Aorta (tissue), 5 donors: ENCODE results near the gene ADGRG6. TPM values are rescaled to one million over a fixed set of nuclear protein-coding genes. Genes with fewer than 3 reads are reported as not detected.
"Not testable (repeated sequence)": the region's sequence is repeated elsewhere in the genome, so short reads cannot be mapped to it uniquely, and the experiment has no call there.

Experiments
- ATAC-seq: fragments of 200-7000 bp; cut with Tn5 transposase; one replicate; pipeline ENCODE4 v1.9.1; 2022; ENCODE audit warnings: moderate library complexity; ENCODE audit not compliant: low FRiP score
- DNase-seq, 2 donors: peaks; one replicate each; pipeline ENCODE4 v3.0.0-alpha.2; 2020
- H3K27ac ChIP-seq, 2 donors: one replicate each; pipeline ENCODE4 v1.5.1; 2013; ENCODE audit warnings: low read length in 2 of 2, mild to moderate bottlenecking in 2 of 2, moderate library complexity in 2 of 2, control low read depth in 1 of 2, inconsistent platforms in 1 of 2, low read depth in 1 of 2
- H3K27me3 ChIP-seq, 2 donors: one replicate each; pipeline ENCODE4 v1.6.1; 2013; ENCODE audit warnings: control low read depth in 1 of 2, low read length in 1 of 2, mild to moderate bottlenecking in 1 of 2, moderate library complexity in 1 of 2; ENCODE audit not compliant: insufficient read depth in 2 of 2, control insufficient read depth in 1 of 2
- H3K36me3 ChIP-seq, 2 donors: one replicate each; pipeline ENCODE4 v1.6.1; 2013; ENCODE audit warnings: control low read depth in 1 of 2, low read length in 1 of 2, mild to moderate bottlenecking in 1 of 2; ENCODE audit not compliant: insufficient read depth in 2 of 2, control insufficient read depth in 1 of 2
- H3K4me1 ChIP-seq, 2 donors: one replicate each; pipeline ENCODE4 v1.6.1; 2013; ENCODE audit warnings: low read length in 2 of 2, control low read depth in 1 of 2, mild to moderate bottlenecking in 1 of 2, moderate library complexity in 1 of 2; ENCODE audit not compliant: insufficient read depth in 2 of 2, control insufficient read depth in 1 of 2
- H3K4me3 ChIP-seq, 2 donors: one replicate each; pipeline ENCODE4 v1.5.1; 2013; ENCODE audit warnings: low read length in 2 of 2, control low read depth in 1 of 2, mild to moderate bottlenecking in 1 of 2
- H3K9me3 ChIP-seq: one replicate; pipeline ENCODE4 v1.6.1; 2013; ENCODE audit warnings: mild to moderate bottlenecking, low read length; ENCODE audit not compliant: control insufficient read depth
- WGBS, 2 donors: extraction: QIAGEN DNeasy Blood & Tissue Kit; methylation state at CpG; one replicate each; pipeline ENCODE4 v1.1.7; 2013; 5-methylcytosine and 5-hydroxymethylcytosine counted together
- intact Hi-C, 2 donors: fragments of 100-400 bp; cut with DNase I; formaldehyde crosslinking; loops; one replicate each; pipeline versions ENCODE4 v1.14.2 to v1.15.0; 2022
- polyA plus RNA-seq, 2 donors: library from polyadenylated mRNA; stranded (reverse); fragments of 200-250 nt; gene quantifications; one replicate each; pipeline ENCODE4 v1.2.3, GENCODE V29; 2013
- total RNA-seq, 2 donors: library from RNA; stranded (reverse); fragmentation: NEBNext Ultra II Directional; extraction: Animal tissue kit (Norgen Biotek cat#: 25700); gene quantifications; one replicate each; pipeline ENCODE4 v1.2.1, GENCODE V29; 2021
- donor health status: healthy with polysubstance abuse.
- donor health status: Bipolar disorder and iron deficiency.
- donor health status: DM: no; HTN: no; CAD: no.
- donor health status: DM: no; HTN: no; CAD: no.
- donor health status: DM: yes; HTN: yes; CAD: no.

The ADGRG6 gene
- total and polyA plus RNA-seq, 4 donors = 0.18 to 15.7 (median 7.8) TPM

GRCh38 chr6:142417331-142417750 lies 115.5 kb downstream of the ADGRG6 start:
- no peaks in the 10 kb centered on the region for H3K9me3 ChIP-seq
- 59 to 76% methylated on average over 1 of the region's 1 CpG for WGBS, 2 donors
- H3K36me3 ChIP-seq = no peaks in the 10 kb centered on the region
- intact Hi-C loops = no loop called here
- no peaks in the 10 kb centered on the region for H3K27me3 ChIP-seq
- no peak for ATAC-seq
- no peaks in the 10 kb centered on the region for H3K4me1 ChIP-seq
- no peak overlapping the region for H3K4me3 ChIP-seq
- H3K27ac ChIP-seq = no peak overlapping the region
- DNase-seq = no peak

GRCh38 chr6:142419071-142419470 lies 117.3 kb downstream of the ADGRG6 start:
- WGBS, 2 donors = 31 to 39% methylated on average over 3 of the region's 3 CpGs
- no peak overlapping the region for H3K4me3 ChIP-seq
- H3K4me1 ChIP-seq = no peaks in the 10 kb centered on the region
- H3K9me3 ChIP-seq = no peaks in the 10 kb centered on the region
- no peak for DNase-seq
- H3K36me3 ChIP-seq = no peaks in the 10 kb centered on the region
- no peak for ATAC-seq
- H3K27me3 ChIP-seq = no peaks in the 10 kb centered on the region
- intact Hi-C loops = no loop called here
- H3K27ac ChIP-seq = no peak overlapping the region

- H3K9me3 ChIP-seq = no peaks in the 10 kb centered on the region
- DNase-seq (no peak), ATAC-seq (no peak)
- intact Hi-C loops = no loop called here
- no peaks in the 10 kb centered on the region for H3K27me3 ChIP-seq
- no peak overlapping the region for H3K27ac ChIP-seq
- H3K36me3 ChIP-seq = no peaks in the 10 kb centered on the region
- no peaks in the 10 kb centered on the region for H3K4me1 ChIP-seq
- no peak overlapping the region for H3K4me3 ChIP-seq
Observed at GRCh38 chr6:142420802-142421201, 119.0 kb downstream of the ADGRG6 start.

- intact Hi-C loops = no loop called here
- H3K36me3 ChIP-seq = no peaks in the 10 kb centered on the region
Observed at GRCh38 chr6:142421285-142422117, 119.7 kb downstream of the ADGRG6 start.

GRCh38 chr6:142426444-142427132 lies 124.8 kb downstream of the ADGRG6 start:
- intact Hi-C loops, H3K27ac ChIP-seq, H3K36me3 ChIP-seq, DNase-seq, H3K4me3 ChIP-seq, H3K4me1 ChIP-seq, H3K9me3 ChIP-seq, H3K27me3 ChIP-seq, ATAC-seq: not testable (repeated sequence)
- 94 to 97% methylated on average over 2 of the region's 2 CpGs for WGBS, 2 donors

More at GRCh38 chr6:142421285-142422117, 119.7 kb downstream of the ADGRG6 start:
- peaks cover 1% of the 10 kb centered on the region for H3K9me3 ChIP-seq
- H3K4me3 ChIP-seq = no peak overlapping the region
- H3K27ac ChIP-seq = no peak overlapping the region
- H3K4me1 ChIP-seq = no peaks in the 10 kb centered on the region
- no peaks in the 10 kb centered on the region for H3K27me3 ChIP-seq
- no peak for ATAC-seq
- no peak for DNase-seq

- H3K4me3 ChIP-seq, H3K4me1 ChIP-seq, intact Hi-C loops, H3K27me3 ChIP-seq, H3K27ac ChIP-seq, DNase-seq, ATAC-seq, H3K9me3 ChIP-seq, H3K36me3 ChIP-seq: not testable (repeated sequence)
- WGBS, 2 donors = 93 to 96% methylated on average over 2 of the region's 2 CpGs
Observed at GRCh38 chr6:142428468-142428867, 126.7 kb downstream of the ADGRG6 start.

GRCh38 chr6:142429195-142429594 lies 127.4 kb downstream of the ADGRG6 start:
- Histone ChIP-seq H3K4me1 (no peaks in the 10 kb centered on the region), H3K4me3 (no peak overlapping the region), H3K9me3 (peaks cover 1% of the 10 kb centered on the region), H3K36me3 (no peaks in the 10 kb centered on the region), H3K27me3 (no peaks in the 10 kb centered on the region), H3K27ac (no peak overlapping the region)
- DNase-seq (no peak), ATAC-seq (no peak)
- intact Hi-C loops = no loop called here

- DNase-seq (no peak), ATAC-seq (no peak)
- Histone ChIP-seq H3K4me3 (no peak overlapping the region), H3K27ac (no peak overlapping the region), H3K27me3 (no peaks in the 10 kb centered on the region), H3K9me3 (no peaks in the 10 kb centered on the region), H3K4me1 (no peaks in the 10 kb centered on the region), H3K36me3 (no peaks in the 10 kb centered on the region)
- whole genome bisulfite sequencing, 2 donors = 89 to 92% methylated on average over 4 of the region's 4 CpGs
- intact Hi-C loops = no loop called here
Observed at GRCh38 chr6:142433419-142433818, 131.6 kb downstream of the ADGRG6 start.

GRCh38 chr6:142438898-142439297 lies 137.1 kb downstream of the ADGRG6 start:
- Histone ChIP-seq H3K4me3 (no peak overlapping the region), H3K36me3 (no peaks in the 10 kb centered on the region), H3K9me3 (no peaks in the 10 kb centered on the region), H3K27me3 (no peaks in the 10 kb centered on the region), H3K4me1 (no peaks in the 10 kb centered on the region), H3K27ac (no peak overlapping the region)
- intact Hi-C loops = no loop called here
- ATAC-seq (no peak), DNase-seq (no peak)
- WGBS, 2 donors = 84 to 85% methylated on average over 1 of the region's 1 CpG
